22Rv1 (cell line): ENCODE results near the gene ZNF507.

ENCODE experiments used
- H3K27ac ChIP-seq: fragments of 450-650 bp; 2 replicates; pipeline ENCODE4 v1.5.1; 2017
- CTCF ChIP-seq: fragments of 450-650 bp; IDR thresholded peaks from 2 replicates; pipeline ENCODE4 v1.5.1; 2017; ENCODE audit warnings: mild to moderate bottlenecking
- ZFX ChIP-seq: fragments of 450-650 bp; IDR thresholded peaks from 2 replicates; pipeline ENCODE4 v1.6.1; 2017; ENCODE audit warnings: antibody characterized with exemption, borderline replicate concordance

The ZNF507 gene

GRCh38 chr19:32407004-32407992, 61.9 kb downstream of the ZNF507 start:
- TF ChIP-seq CTCF (no peak), ZFX (no peak)
- H3K27ac ChIP-seq = peak overlapping the region; percentile 89

- no peak overlapping the region for H3K27ac ChIP-seq
- no peak for TF ChIP-seq ZFX
- TF ChIP-seq CTCF = no peak
Measured at GRCh38 chr19:32415246-32415645, 69.8 kb downstream of the ZNF507 start.

GRCh38 chr19:32415669-32416068, 70.3 kb downstream of the ZNF507 start:
- no peak for TF ChIP-seq ZFX
- TF ChIP-seq CTCF = no peak

DNA sequence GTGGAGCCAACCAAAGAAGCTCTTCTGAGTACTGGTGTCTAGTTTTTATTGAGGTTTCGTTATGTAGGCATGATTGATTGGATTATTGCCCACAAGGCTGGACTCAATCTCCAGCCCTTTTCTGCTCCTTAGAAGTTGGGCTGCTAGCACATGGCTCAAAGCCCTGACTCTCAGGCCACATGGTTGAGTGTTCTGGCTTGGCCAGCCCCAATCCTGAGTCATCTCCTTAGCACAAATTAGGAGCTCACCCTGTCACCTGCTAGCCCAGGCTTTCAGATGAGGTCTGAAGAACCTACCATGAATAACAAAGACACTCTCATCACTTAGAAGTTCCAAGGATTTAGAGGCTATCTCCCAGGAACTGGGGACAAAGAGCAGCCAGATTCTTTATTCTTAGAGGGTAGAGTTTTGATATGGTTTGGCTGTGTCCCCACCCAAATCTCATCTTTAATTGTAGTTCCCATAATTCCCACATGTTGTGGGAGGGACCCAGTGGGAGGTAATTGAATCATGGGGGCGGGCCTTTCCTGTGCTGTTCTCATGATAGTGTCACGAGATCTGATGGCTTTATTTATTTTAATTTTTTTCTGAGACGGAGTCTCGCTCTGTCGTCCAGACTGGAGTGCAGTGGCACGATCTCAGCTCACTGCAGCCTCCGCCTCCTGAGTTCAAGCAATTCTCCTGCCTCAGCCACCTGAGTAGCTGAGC, 71.5 kb downstream of the ZNF507 start:
- no peak for TF ChIP-seq ZFX
- TF ChIP-seq CTCF = no peak
- H3K27ac ChIP-seq = no peak overlapping the region

More at GRCh38 chr19:32415669-32416068, 70.3 kb downstream of the ZNF507 start:
- H3K27ac ChIP-seq = no peak overlapping the region

- H3K27ac ChIP-seq = no peak overlapping the region
- TF ChIP-seq CTCF (no peak), ZFX (no peak)
Measured at GRCh38 chr19:32418155-32418554, 72.7 kb downstream of the ZNF507 start.

DNA sequence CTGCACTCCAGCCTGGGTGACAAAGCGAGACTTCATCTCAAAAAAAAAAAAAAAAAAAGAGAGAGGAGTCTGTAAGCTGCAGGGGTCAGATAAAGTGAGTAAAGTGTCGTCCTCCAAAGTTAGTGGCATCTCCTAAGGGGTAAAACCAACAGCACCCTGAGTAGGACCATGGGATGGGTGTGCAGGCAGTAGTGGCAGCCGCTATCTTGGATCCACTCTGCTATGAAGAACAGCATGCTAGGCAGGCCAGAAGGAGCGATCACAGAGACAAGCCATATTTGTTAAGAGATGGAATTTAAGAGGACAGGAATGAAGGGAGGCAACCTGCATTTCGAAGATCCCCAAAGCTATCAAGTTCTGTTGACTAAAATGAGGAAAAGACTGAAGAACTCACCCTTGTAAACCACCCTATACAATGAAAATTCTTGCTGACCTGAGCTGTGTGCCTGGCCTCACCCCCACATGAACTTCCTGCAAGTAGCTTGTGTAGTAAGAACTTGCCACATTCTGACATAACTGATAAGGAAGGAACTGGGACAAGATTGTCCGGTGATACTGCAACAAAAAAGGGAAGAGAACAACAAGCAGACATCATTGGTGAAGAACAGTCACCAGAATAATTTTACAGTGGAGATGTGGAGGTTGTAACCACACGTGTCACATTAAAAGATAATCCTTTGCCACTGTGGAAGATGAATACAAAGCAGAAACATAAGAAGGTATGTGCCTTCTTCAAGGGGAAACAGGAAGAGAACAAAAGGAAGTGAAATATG, 76.4 kb downstream of the ZNF507 start:
- TF ChIP-seq ZFX (no peak), CTCF (no peak)
- no peak overlapping the region for H3K27ac ChIP-seq
